Spleen (tissue), 11 donors: Measurements from ENCODE around the gene FILIP1L. TPM values are rescaled to one million over a fixed set of nuclear protein-coding genes. Genes with fewer than 3 reads are reported as not detected.
A peak's percentile ranks its signal among the peaks of the same experiment; 100 is the strongest.

Experiments used
- DNase-seq: peaks from one replicate; pipeline ENCODE4 v3.0.0-alpha.2; 2020
- H3K27ac ChIP-seq, 8 donors: fragments of 200-600 bp; sonication (generic) in 7 of 8; 1 replicate in 4 of 8; 2 replicates in 4 of 8; pipeline versions ENCODE4 v1.5.0 to v1.8.0; 2016 to 2021; ENCODE audit warnings: inconsistent platforms in 4 of 8, mild to moderate bottlenecking in 4 of 8, moderate library complexity in 1 of 8
- H3K27me3 ChIP-seq, 7 donors: fragments of 200-600 bp; sonication (generic) in 6 of 7; replicated peaks in 1 of 7; 1 replicate in 4 of 7; 2 replicates in 3 of 7; pipeline versions ENCODE4 v1.5.0 to v1.8.0; 2016 to 2021; ENCODE audit warnings: inconsistent platforms in 3 of 7, mild to moderate bottlenecking in 1 of 7
- H3K36me3 ChIP-seq, 6 donors: fragments of 200-600 bp; sonication (generic) in 5 of 6; 1 replicate in 4 of 6; 2 replicates in 2 of 6; pipeline versions ENCODE4 v1.5.0 to v1.8.0; 2016 to 2021; ENCODE audit warnings: inconsistent platforms in 2 of 6
- H3K4me1 ChIP-seq, 6 donors: fragments of 200-600 bp; sonication (generic) in 5 of 6; 1 replicate in 3 of 6; 2 replicates in 3 of 6; pipeline versions ENCODE4 v1.5.0 to v1.8.0; 2016 to 2021; ENCODE audit warnings: inconsistent platforms in 3 of 6
- H3K4me3 ChIP-seq, 8 donors: fragments of 200-600 bp; sonication (generic) in 7 of 8; 1 replicate in 4 of 8; 2 replicates in 4 of 8; pipeline versions ENCODE4 v1.5.0 to v1.8.0; 2016 to 2021; ENCODE audit warnings: inconsistent platforms in 4 of 8, mild to moderate bottlenecking in 4 of 8, moderate library complexity in 2 of 8
- H3K9me3 ChIP-seq, 8 donors: fragments of 200-600 bp; sonication (generic) in 7 of 8; 1 replicate in 4 of 8; 2 replicates in 4 of 8; pipeline versions ENCODE4 v1.5.0 to v1.8.0; 2016 to 2021; ENCODE audit warnings: inconsistent platforms in 4 of 8
- POLR2A ChIP-seq, 3 donors: fragments of 450-650 bp; IDR thresholded peaks; one replicate each; pipeline ENCODE4 v1.5.1; 2017; ENCODE audit warnings: antibody characterized with exemption in 3 of 3, mild to moderate bottlenecking in 1 of 3
- POLR2AphosphoS5 ChIP-seq, 3 donors: sonication (generic); formaldehyde crosslinking; IDR thresholded peaks; one replicate each; pipeline ENCODE4 v1.5.1; 2017; ENCODE audit warnings: antibody characterized with exemption in 3 of 3
- WGBS, 5 donors: extraction: QIAGEN DNeasy Blood & Tissue Kit in 3 of 5; methylation state at CpG; one replicate each; pipeline versions ENCODE4 v1.1.5 to v1.1.7; 2013 to 2018; 5-methylcytosine and 5-hydroxymethylcytosine counted together
- intact Hi-C: fragments of 100-400 bp; cut with DNase I; formaldehyde crosslinking; loops from one replicate; pipeline ENCODE4 v1.15.0; 2023; ENCODE audit warnings: low total_unique reads
- polyA plus RNA-seq, 3 donors: library from polyadenylated mRNA; stranded (reverse); fragments of 200-250 nt; gene quantifications; one replicate each; pipeline ENCODE4 v1.2.1, GENCODE V29; 2013
- total RNA-seq, 7 donors: library from RNA; depleted of rRNA in 3 of 7; stranded (reverse); fragments of >200 nt in 3 of 7; fragmentation: NEBNext Ultra II Directional in 4 of 7; extraction: Animal tissue kit (Norgen Biotek cat#: 25700) in 4 of 7; gene quantifications; one replicate each; pipeline versions ENCODE4 v1.1.0 to v1.2.1, GENCODE V29; 2016 to 2021
- TF ChIP-seq, protein P1 (sequence below), 11 experiments: fragments of 200-600 bp in 7 of 11; fragments of 450-650 bp in 4 of 11; sonication (generic) in 4 of 11; IDR thresholded peaks in 8 of 11; conservative IDR thresholded peaks in 3 of 11; 1 replicate in 7 of 11; 2 replicates in 4 of 11; pipeline versions ENCODE4 v1.4.0 to v1.8.0; 2016 to 2021; ENCODE audit warnings: antibody characterized with exemption in 11 of 11, inconsistent platforms in 4 of 11, mild to moderate bottlenecking in 1 of 11
- donor health status: healthy with polysubstance abuse.
- donor health status: DM: no; HTN: no; CAD: no; lungs with moderate emphysema.
- donor health status: DM: no; HTN: no; CAD: no.
- donor health status: Bipolar disorder and iron deficiency.
- donor health status: healthy.
- donor health status: DM: no; HTN: no; CAD: no.
- donor health status: DM: yes; HTN: yes; CAD: no.

FILIP1L gene
- total and polyA plus RNA-seq, 10 donors: 11.1 to 47.7 (median 30.9) TPM

DNA sequence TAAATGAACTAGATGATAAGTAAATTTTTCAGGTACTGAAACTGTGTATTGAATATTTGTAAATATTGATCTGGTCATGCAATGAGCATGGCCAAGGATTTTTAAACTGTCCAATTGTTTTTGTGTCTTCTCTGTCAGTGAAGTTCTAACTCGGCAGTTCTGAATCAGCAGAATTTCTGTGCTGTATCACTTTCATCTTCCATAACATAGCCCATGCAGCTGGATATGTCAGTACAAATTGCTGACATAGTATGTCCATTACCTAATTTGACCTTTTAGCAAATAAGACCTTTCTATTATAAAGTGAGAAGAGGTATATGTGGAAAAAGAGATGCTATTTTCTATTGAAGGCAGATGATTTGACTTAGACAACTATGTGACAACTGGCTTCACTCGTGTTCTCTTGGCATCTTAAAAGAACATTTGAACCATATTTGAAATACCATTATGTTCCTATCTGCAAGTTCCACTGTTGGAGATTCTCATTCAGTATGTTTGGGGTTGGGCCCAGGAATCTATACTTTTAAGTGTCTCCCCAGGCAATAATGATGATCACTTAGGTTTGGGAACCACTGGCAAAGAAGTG, 206.2 kb downstream of the FILIP1L start:
- intact Hi-C loops: no loop called here
- H3K4me1 ChIP-seq: no peaks in the 10 kb centered on the region
- no peak overlapping the region for H3K27ac ChIP-seq
- TF ChIP-seq, protein P1, sequence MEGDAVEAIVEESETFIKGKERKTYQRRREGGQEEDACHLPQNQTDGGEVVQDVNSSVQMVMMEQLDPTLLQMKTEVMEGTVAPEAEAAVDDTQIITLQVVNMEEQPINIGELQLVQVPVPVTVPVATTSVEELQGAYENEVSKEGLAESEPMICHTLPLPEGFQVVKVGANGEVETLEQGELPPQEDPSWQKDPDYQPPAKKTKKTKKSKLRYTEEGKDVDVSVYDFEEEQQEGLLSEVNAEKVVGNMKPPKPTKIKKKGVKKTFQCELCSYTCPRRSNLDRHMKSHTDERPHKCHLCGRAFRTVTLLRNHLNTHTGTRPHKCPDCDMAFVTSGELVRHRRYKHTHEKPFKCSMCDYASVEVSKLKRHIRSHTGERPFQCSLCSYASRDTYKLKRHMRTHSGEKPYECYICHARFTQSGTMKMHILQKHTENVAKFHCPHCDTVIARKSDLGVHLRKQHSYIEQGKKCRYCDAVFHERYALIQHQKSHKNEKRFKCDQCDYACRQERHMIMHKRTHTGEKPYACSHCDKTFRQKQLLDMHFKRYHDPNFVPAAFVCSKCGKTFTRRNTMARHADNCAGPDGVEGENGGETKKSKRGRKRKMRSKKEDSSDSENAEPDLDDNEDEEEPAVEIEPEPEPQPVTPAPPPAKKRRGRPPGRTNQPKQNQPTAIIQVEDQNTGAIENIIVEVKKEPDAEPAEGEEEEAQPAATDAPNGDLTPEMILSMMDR (IDR thresholded peaks at IDR 0.05 in 8 of 11, conservative IDR thresholded peaks at IDR 0.05 in 3 of 11): no peak
- TF ChIP-seq POLR2A (IDR thresholded peaks at IDR 0.05) (no peak), POLR2AphosphoS5 (IDR thresholded peaks at IDR 0.05) (no peak)
- 77 to 91% (median 89%) methylated on average over 2 of the region's 2 CpGs for WGBS, 5 donors
- no peaks in the 10 kb centered on the region for H3K36me3 ChIP-seq
- H3K9me3 ChIP-seq: no peaks in the 10 kb centered on the region
- no peak overlapping the region for H3K4me3 ChIP-seq
- H3K27me3 ChIP-seq: no peaks in the 10 kb centered on the region
- no peak for DNase-seq

DNA sequence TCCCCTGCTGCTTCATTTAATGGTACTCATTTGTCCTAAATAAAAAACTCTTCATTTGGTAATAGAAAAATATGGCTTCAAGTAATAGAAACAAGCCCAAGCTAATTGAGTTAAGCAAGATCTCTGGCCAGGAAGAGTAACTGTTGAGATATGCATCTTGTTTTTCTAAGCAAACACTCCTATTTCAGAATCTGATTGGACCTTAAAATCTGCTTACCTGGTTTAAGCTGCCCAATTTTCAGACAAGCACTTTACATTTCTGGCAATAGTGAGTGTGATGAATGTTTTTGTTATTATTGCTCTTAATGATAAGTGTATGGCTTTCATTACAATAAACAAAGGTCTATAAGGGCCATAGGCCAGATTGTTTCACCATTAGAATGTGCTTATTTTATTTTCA, 210.4 kb downstream of the FILIP1L start:
- no peak for DNase-seq
- no peaks in the 10 kb centered on the region for H3K36me3 ChIP-seq
- no peak for TF ChIP-seq POLR2AphosphoS5 (IDR thresholded peaks at IDR 0.05)
- no peak for TF ChIP-seq POLR2A (IDR thresholded peaks at IDR 0.05)
- TF ChIP-seq, protein P1 (IDR thresholded peaks at IDR 0.05 in 8 of 11, conservative IDR thresholded peaks at IDR 0.05 in 3 of 11): no peak

DNA sequence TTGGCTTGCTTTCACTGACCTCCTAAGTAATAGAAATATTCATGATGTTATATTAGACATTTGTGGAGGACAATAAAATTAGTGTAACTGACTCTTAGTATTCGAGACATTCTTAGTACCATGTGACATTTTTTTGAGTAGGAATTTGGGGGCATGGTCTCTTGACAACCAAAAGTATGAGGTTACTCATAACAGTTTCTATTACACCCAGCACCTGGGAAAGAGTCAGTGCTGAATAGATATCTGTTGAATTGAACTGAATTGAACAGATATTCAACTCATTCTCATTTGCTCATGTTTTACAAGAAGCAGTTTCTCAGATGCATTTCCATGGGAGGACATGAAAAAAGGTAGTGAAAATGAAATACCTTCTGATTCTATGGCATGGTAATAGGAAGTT, 212.2 kb downstream of the FILIP1L start:
- H3K4me3 ChIP-seq: no peak overlapping the region
- H3K27ac ChIP-seq: peak overlapping the region in 3 of 8 donors; percentile 40 to 61 (median 59)
- H3K27me3 ChIP-seq: no peaks in the 10 kb centered on the region
- 80 to 88% (median 83%) methylated on average over 1 of the region's 1 CpG for WGBS, 5 donors
- intact Hi-C loops: no loop called here
- H3K36me3 ChIP-seq: no peaks in the 10 kb centered on the region
- TF ChIP-seq POLR2A (IDR thresholded peaks at IDR 0.05): no peak
- H3K4me1 ChIP-seq: peaks cover 0 to 24% (median 15%) of the 10 kb centered on the region in 6 donors
- H3K9me3 ChIP-seq: no peaks in the 10 kb centered on the region
- no peak for DNase-seq

More for the DNA sequence above, 210.4 kb downstream of the FILIP1L start:
- no peaks in the 10 kb centered on the region for H3K9me3 ChIP-seq
- no peak overlapping the region for H3K4me3 ChIP-seq
- intact Hi-C loops: no loop called here
- H3K27me3 ChIP-seq: no peaks in the 10 kb centered on the region
- peaks cover 0 to 24% (median 15%) of the 10 kb centered on the region in 6 donors for H3K4me1 ChIP-seq
- H3K27ac ChIP-seq: no peak overlapping the region

DNA sequence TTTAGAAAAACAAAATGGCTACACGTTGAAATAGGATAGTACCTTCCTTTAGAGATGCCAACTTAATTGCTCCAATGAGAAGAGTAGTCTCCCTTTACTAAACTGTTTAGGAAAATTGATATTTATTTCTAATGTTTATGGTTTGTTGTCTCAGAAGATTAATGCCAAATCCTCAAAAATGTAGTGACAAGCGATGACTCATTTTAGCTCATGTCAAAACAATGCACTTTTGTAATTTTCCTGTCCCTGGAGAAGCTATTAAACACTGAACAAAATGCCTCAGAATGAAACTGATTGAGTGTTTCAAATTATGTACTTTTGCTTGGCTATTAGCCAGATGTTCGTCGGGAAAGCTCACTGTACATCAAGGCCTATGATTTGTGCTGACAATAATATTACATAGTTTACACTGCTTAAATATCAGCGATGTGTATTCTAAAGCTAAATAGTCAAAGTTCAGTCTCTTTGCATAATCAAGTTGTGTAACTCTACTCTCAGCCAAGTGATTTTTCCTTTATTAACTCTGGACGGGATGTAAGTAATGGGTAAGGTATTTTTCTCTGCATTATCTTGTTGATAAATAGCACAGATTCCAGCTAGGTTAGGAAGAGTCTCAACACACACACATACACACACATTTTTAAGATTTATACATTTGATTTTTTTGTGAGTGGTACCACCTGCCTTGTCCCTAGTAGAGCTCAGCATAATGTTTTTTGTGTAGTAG, 212.9 kb downstream of the FILIP1L start:
- Histone ChIP-seq H3K4me1 (peaks cover 0 to 30% (median 17%) of the 10 kb centered on the region in 6 donors), H3K4me3 (no peak overlapping the region), H3K36me3 (no peaks in the 10 kb centered on the region), H3K27me3 (no peaks in the 10 kb centered on the region), H3K27ac (peak overlapping the region in 5 of 8 donors; percentile 31 to 61 (median 40)), H3K9me3 (no peaks in the 10 kb centered on the region)
- DNase-seq: no peak
- TF ChIP-seq POLR2AphosphoS5 (IDR thresholded peaks at IDR 0.05) (no peak), POLR2A (IDR thresholded peaks at IDR 0.05) (no peak)
- 40 to 60% (median 46%) methylated on average over 6 of the region's 6 CpGs for WGBS, 5 donors
- intact Hi-C loops: no loop called here

DNA sequence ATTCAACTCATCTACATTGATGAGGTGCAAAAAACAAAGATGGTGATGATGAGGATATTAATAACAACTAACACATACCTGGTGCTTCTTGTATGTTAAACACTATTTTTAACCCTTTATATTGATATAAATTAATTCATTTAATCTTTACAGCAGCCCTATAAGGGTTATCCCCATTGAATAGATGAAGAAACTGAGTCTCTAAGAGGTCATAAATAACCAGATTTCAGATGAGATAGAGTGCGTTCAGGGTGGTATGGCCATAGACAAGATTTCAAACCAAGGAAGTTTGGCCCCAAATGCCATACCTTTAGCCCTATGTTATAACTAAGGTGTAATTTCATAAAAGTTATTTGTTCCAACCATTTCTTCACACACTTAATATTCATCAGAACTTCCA, 214.1 kb downstream of the FILIP1L start:
- intact Hi-C loops: no loop called here
- Histone ChIP-seq H3K36me3 (no peaks in the 10 kb centered on the region), H3K4me3 (no peak overlapping the region), H3K27me3 (no peaks in the 10 kb centered on the region), H3K4me1 (peaks cover 0 to 41% (median 27%) of the 10 kb centered on the region in 6 donors), H3K27ac (peak overlapping the region in 1 of 8 donors; percentile 61), H3K9me3 (no peaks in the 10 kb centered on the region)
- TF ChIP-seq POLR2AphosphoS5 (IDR thresholded peaks at IDR 0.05): no peak
- TF ChIP-seq, protein P1 (IDR thresholded peaks at IDR 0.05 in 8 of 11, conservative IDR thresholded peaks at IDR 0.05 in 3 of 11): no peak
- TF ChIP-seq POLR2A (IDR thresholded peaks at IDR 0.05): no peak
- DNase-seq: no peak
- 94 to 100% (median 97%) methylated on average over 1 of the region's 1 CpG for WGBS, 5 donors
